Measurements from ENCODE around the gene SPRY4. TPM values are rescaled to one million over a fixed set of nuclear protein-coding genes. Genes with fewer than 3 reads are reported as not detected.

The SPRY4 gene
- total RNA-seq, 2 donors from 2014 or later = 70.2 to 164 TPM

DNA sequence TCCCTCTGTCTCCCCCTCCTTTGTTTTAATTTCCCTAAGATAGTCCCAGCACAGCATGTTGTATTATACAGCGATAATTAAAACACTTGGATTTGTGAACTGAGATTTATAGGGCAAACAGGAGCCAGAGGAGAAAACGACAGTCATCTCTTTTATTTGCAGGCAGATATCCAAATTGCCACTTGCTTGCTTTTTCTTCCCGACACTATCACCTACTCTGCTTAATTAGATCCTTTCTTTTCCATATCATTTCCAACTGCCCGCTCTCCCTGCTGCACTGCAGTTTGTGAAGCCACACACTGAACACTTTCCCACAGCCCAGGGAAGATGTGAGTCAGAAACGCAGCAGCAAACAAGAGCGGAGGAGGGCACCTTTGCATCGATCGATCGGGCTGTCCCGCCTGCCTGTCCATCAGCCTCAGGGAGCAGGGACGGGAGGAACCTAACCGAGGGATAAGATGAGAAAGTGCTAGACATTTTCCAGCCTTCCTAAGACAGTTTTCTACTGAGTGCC is 35.8 kb upstream of the SPRY4 start:
- Mint-ChIP-seq H3K27me3 (ENCODE audit: insufficient read depth) (no peaks in the 10 kb centered on the region), H3K9me3 (peaks cover 2% of the 10 kb centered on the region), H3K27ac (peak overlapping the region; percentile 92), H3K4me3 (peak overlapping the region; percentile 3), H3K36me3 (ENCODE audit: low read depth) (peaks cover 4% of the 10 kb centered on the region), H3K4me1 (peaks cover 66% of the 10 kb centered on the region)
- no peaks in the 10 kb centered on the region for H3K9me3 ChIP-seq (ENCODE audit: control insufficient read depth, low read length)
- peak overlapping the region; percentile 14 for H3K27ac ChIP-seq (ENCODE audit: low read depth, low read length)
- no peaks in the 10 kb centered on the region for H3K27me3 ChIP-seq (ENCODE audit: control insufficient read depth, insufficient read depth, low read length, poor library complexity, severe bottlenecking)
- H3K9ac ChIP-seq (ENCODE audit: extremely low read depth, low read length, poor library complexity, severe bottlenecking) = peak overlapping the region; percentile 63
- 8 to 12% methylated on average over 8 to 11 of the region's 12 CpGs for WGBS, 2 experiments (ENCODE audit: insufficient coverage in 1 of 2, insufficient read length in 1 of 2)
- no peaks in the 10 kb centered on the region for H3K36me3 ChIP-seq (ENCODE audit: control insufficient read depth, insufficient read depth, low read length)
- H3K4me1 ChIP-seq (ENCODE audit: control insufficient read depth, insufficient read depth, low read length) = peaks cover 23% of the 10 kb centered on the region
- DNase-seq = peak; percentile 90
- peak overlapping the region; percentile 57 for H3K4me3 ChIP-seq (ENCODE audit: low read length)
- TF ChIP-seq, protein P1, sequence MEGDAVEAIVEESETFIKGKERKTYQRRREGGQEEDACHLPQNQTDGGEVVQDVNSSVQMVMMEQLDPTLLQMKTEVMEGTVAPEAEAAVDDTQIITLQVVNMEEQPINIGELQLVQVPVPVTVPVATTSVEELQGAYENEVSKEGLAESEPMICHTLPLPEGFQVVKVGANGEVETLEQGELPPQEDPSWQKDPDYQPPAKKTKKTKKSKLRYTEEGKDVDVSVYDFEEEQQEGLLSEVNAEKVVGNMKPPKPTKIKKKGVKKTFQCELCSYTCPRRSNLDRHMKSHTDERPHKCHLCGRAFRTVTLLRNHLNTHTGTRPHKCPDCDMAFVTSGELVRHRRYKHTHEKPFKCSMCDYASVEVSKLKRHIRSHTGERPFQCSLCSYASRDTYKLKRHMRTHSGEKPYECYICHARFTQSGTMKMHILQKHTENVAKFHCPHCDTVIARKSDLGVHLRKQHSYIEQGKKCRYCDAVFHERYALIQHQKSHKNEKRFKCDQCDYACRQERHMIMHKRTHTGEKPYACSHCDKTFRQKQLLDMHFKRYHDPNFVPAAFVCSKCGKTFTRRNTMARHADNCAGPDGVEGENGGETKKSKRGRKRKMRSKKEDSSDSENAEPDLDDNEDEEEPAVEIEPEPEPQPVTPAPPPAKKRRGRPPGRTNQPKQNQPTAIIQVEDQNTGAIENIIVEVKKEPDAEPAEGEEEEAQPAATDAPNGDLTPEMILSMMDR (conservative IDR thresholded peaks at IDR 0.05) = no peak

DNA sequence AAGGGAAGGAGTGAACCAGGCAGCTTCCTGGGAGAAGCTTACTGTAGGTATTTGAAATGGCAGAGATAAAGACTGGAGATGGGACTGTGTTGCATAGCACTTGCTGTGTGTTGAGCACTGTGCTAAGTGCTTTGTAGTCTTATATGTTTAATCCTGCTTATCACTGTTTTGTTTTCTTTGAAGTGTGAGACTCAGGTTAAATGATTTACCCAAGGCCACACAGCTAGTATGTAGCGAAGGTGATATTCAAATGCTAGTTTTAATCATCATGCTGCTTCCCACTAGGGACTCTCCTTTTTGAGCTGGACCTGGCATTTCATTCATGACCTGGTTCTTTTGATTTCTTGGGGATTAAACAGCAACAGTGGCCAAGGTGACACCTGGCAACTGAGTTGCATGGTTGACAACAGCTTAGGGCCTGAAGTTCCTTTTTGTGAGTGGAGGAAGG is 35.3 kb upstream of the SPRY4 start:
- Histone ChIP-seq H3K36me3 (ENCODE audit: control insufficient read depth, insufficient read depth, low read length) (no peaks in the 10 kb centered on the region), H3K4me3 (ENCODE audit: low read length) (peak overlapping the region; percentile 57), H3K9ac (ENCODE audit: extremely low read depth, low read length, poor library complexity, severe bottlenecking) (peak overlapping the region; percentile 63), H3K4me1 (ENCODE audit: control insufficient read depth, insufficient read depth, low read length) (peaks cover 23% of the 10 kb centered on the region), H3K27ac (ENCODE audit: low read depth, low read length) (peak overlapping the region; percentile 14), H3K9me3 (ENCODE audit: control insufficient read depth, low read length) (no peaks in the 10 kb centered on the region), H3K27me3 (ENCODE audit: control insufficient read depth, insufficient read depth, low read length, poor library complexity, severe bottlenecking) (no peaks in the 10 kb centered on the region)
- H3K4me3 Mint-ChIP-seq = peak overlapping the region; percentile 3
- peaks cover 5% of the 10 kb centered on the region for H3K36me3 Mint-ChIP-seq (ENCODE audit: low read depth)
- peaks cover 67% of the 10 kb centered on the region for H3K4me1 Mint-ChIP-seq
- H3K27ac Mint-ChIP-seq = peak overlapping the region; percentile 92
- no peaks in the 10 kb centered on the region for H3K27me3 Mint-ChIP-seq (ENCODE audit: insufficient read depth)
- 25 to 80% methylated on average over 1 of the region's 1 CpG for WGBS, 2 experiments (ENCODE audit: insufficient coverage in 1 of 2, insufficient read length in 1 of 2)
- TF ChIP-seq, protein P1 (conservative IDR thresholded peaks at IDR 0.05) = no peak
- peak; percentile 77 for DNase-seq
- H3K9me3 Mint-ChIP-seq = peaks cover 2% of the 10 kb centered on the region

DNA sequence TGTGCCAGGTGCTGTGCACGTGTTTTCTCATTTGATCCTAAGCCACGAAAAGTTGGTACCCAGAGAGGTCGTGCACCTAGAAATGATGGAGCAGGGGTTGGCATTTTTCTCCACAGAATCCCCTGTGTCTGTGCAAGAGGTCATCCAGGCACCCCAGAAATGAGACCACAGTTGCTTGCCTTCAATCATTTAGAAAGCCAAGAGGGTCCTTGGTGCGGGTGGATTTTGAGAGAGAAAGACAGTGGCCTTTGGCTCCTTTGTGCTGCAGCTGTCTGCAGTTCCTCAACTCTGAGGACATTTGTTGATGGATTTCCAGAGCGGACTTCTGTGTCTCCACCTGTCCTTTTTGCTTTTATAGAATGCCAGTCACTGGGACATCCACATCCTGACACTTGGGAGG is 33.8 kb upstream of the SPRY4 start:
- H3K9ac ChIP-seq (ENCODE audit: extremely low read depth, low read length, poor library complexity, severe bottlenecking) = no peak overlapping the region
- H3K9me3 ChIP-seq (ENCODE audit: control insufficient read depth, low read length) = no peaks in the 10 kb centered on the region
- H3K27ac Mint-ChIP-seq = peak overlapping the region; percentile 48
- peaks cover 66% of the 10 kb centered on the region for H3K4me1 Mint-ChIP-seq
- 92 to 100% methylated on average over 2 to 5 of the region's 5 CpGs for WGBS, 2 experiments (ENCODE audit: insufficient coverage in 1 of 2, insufficient read length in 1 of 2)
- peaks cover 23% of the 10 kb centered on the region for H3K4me1 ChIP-seq (ENCODE audit: control insufficient read depth, insufficient read depth, low read length)
- H3K36me3 ChIP-seq (ENCODE audit: control insufficient read depth, insufficient read depth, low read length) = no peaks in the 10 kb centered on the region
- peaks cover 2% of the 10 kb centered on the region for H3K9me3 Mint-ChIP-seq
- no peak overlapping the region for H3K4me3 ChIP-seq (ENCODE audit: low read length)
- H3K36me3 Mint-ChIP-seq (ENCODE audit: low read depth) = peaks cover 5% of the 10 kb centered on the region
- H3K4me3 Mint-ChIP-seq = no peak overlapping the region
- no peaks in the 10 kb centered on the region for H3K27me3 ChIP-seq (ENCODE audit: control insufficient read depth, insufficient read depth, low read length, poor library complexity, severe bottlenecking)
- TF ChIP-seq, protein P1 (conservative IDR thresholded peaks at IDR 0.05) = no peak
- no peak for DNase-seq
- H3K27ac ChIP-seq (ENCODE audit: low read depth, low read length) = no peak overlapping the region
- no peaks in the 10 kb centered on the region for H3K27me3 Mint-ChIP-seq (ENCODE audit: insufficient read depth)
